ENCODE measurements around the gene PDE4B.

The PDE4B gene

DNA sequence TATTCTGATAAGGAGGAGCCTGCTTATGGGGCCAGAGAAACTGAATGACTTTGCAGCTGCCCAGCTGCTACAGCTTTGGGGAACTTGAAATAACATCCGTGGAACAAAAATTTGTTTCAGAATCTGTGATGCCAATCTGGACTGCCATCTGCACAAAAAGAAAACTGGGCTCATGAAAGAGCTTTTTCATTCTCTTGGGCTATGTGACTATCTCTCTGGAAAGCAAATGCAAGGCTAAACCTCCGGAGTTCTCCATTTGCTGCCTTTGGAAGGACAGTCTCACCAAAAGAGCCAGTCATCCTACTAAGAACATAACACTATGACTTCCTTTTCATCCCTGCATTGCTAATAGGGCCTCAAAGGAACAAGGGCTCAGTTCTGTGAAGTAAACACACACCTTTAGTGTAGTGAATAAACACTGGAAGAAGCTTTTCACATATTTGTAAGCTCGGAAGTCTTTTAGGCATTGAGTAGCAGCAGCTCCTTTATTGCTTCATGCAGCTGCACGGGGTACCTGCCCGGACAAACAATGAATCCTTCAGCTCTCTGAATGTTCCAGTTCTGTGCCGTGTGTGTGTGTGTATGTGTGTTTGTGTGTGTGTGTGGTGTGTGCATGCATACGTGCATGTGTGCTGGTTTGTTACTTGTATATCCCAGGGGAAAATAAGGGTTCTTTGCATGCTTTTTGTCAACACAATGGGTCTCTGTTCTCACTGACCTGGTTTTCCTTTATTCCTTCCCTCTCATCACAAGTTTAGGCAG lies 485.7 kb downstream of the PDE4B start:
- H3K4me2 ChIP-seq (ENCODE audit: low read depth, low read length, poor library complexity, severe bottlenecking), result no peak overlapping the region
- H3K4me1 ChIP-seq (ENCODE audit: insufficient read depth, low read length, poor library complexity, severe bottlenecking), result peaks cover 33% of the 10 kb centered on the region
- H3K9ac ChIP-seq (ENCODE audit: low read depth, low read length, poor library complexity, severe bottlenecking), result no peak overlapping the region

GRCh38 chr1:66281808-66282207 lies 489.1 kb downstream of the PDE4B start:
- Histone ChIP-seq H3K27me3 (ENCODE audit: insufficient read depth, low read length, poor library complexity, severe bottlenecking) (no peaks in the 10 kb centered on the region), H3K36me3 (ENCODE audit: insufficient read depth, low read length) (no peaks in the 10 kb centered on the region), H3K4me3 (ENCODE audit: low read length, poor library complexity, severe bottlenecking) (no peak overlapping the region), H3K9me3 (ENCODE audit: insufficient read depth, low read depth, low read length) (no peaks in the 10 kb centered on the region), H3K79me2 (ENCODE audit: insufficient read depth, low read length) (no peaks in the 10 kb centered on the region), H3K9ac (ENCODE audit: low read depth, low read length, poor library complexity, severe bottlenecking) (no peak overlapping the region), H3F3A (ENCODE audit: low read depth) (no peaks in the 10 kb centered on the region), H3K4me2 (ENCODE audit: low read depth, low read length, poor library complexity, severe bottlenecking) (no peak overlapping the region), H3K4me1 (ENCODE audit: insufficient read depth, low read length, poor library complexity, severe bottlenecking) (peaks cover 13% of the 10 kb centered on the region), H4K20me1 (ENCODE audit: insufficient read depth, low read length, poor library complexity, severe bottlenecking) (no peaks in the 10 kb centered on the region), H3K9me2 (replicated peaks; ENCODE audit: low read depth, low read length) (no peaks in the 10 kb centered on the region), H2AFZ (ENCODE audit: low read length) (no peak overlapping the region)
- TF ChIP-seq, protein P1, sequence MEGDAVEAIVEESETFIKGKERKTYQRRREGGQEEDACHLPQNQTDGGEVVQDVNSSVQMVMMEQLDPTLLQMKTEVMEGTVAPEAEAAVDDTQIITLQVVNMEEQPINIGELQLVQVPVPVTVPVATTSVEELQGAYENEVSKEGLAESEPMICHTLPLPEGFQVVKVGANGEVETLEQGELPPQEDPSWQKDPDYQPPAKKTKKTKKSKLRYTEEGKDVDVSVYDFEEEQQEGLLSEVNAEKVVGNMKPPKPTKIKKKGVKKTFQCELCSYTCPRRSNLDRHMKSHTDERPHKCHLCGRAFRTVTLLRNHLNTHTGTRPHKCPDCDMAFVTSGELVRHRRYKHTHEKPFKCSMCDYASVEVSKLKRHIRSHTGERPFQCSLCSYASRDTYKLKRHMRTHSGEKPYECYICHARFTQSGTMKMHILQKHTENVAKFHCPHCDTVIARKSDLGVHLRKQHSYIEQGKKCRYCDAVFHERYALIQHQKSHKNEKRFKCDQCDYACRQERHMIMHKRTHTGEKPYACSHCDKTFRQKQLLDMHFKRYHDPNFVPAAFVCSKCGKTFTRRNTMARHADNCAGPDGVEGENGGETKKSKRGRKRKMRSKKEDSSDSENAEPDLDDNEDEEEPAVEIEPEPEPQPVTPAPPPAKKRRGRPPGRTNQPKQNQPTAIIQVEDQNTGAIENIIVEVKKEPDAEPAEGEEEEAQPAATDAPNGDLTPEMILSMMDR (conservative IDR thresholded peaks at IDR 0.05; ENCODE audit: low read length), result no peak
- TF ChIP-seq EZH2phosphoT487 (IDR thresholded peaks at IDR 0.05; ENCODE audit: borderline replicate concordance), result no peak

More for the DNA sequence above, 485.7 kb downstream of the PDE4B start:
- Histone ChIP-seq H3F3A (ENCODE audit: low read depth) (peaks cover 4% of the 10 kb centered on the region; the same call in 1 of the 2 replicates), H3K36me3 (ENCODE audit: insufficient read depth, low read length) (no peaks in the 10 kb centered on the region), H3K9me2 (replicated peaks; ENCODE audit: low read depth, low read length) (no peaks in the 10 kb centered on the region), H4K20me1 (ENCODE audit: insufficient read depth, low read length, poor library complexity, severe bottlenecking) (no peaks in the 10 kb centered on the region), H3K4me3 (ENCODE audit: low read length, poor library complexity, severe bottlenecking) (no peak overlapping the region), H2AFZ (ENCODE audit: low read length) (no peak overlapping the region), H3K9me3 (ENCODE audit: insufficient read depth, low read depth, low read length) (no peaks in the 10 kb centered on the region), H3K27me3 (ENCODE audit: insufficient read depth, low read length, poor library complexity, severe bottlenecking) (no peaks in the 10 kb centered on the region), H3K79me2 (ENCODE audit: insufficient read depth, low read length) (no peaks in the 10 kb centered on the region)
- no peak for TF ChIP-seq EZH2phosphoT487 (IDR thresholded peaks at IDR 0.05; ENCODE audit: borderline replicate concordance)

GRCh38 chr1:66282343-66282852 lies 489.7 kb downstream of the PDE4B start:
- no peak overlapping the region for H3K4me2 ChIP-seq (ENCODE audit: low read depth, low read length, poor library complexity, severe bottlenecking)
- TF ChIP-seq EZH2phosphoT487 (IDR thresholded peaks at IDR 0.05; ENCODE audit: borderline replicate concordance), result no peak
- TF ChIP-seq, protein P1 (conservative IDR thresholded peaks at IDR 0.05; ENCODE audit: low read length), result peak; percentile 26; the same call in 1 of the 2 replicates

More at GRCh38 chr1:66282343-66282852, 489.7 kb downstream of the PDE4B start:
- H3K9ac ChIP-seq (ENCODE audit: low read depth, low read length, poor library complexity, severe bottlenecking), result no peak overlapping the region
- no peaks in the 10 kb centered on the region for H3K79me2 ChIP-seq (ENCODE audit: insufficient read depth, low read length)
- H3K27me3 ChIP-seq (ENCODE audit: insufficient read depth, low read length, poor library complexity, severe bottlenecking), result no peaks in the 10 kb centered on the region
- no peaks in the 10 kb centered on the region for H3F3A ChIP-seq (ENCODE audit: low read depth)
- H3K4me1 ChIP-seq (ENCODE audit: insufficient read depth, low read length, poor library complexity, severe bottlenecking), result peaks cover 12% of the 10 kb centered on the region
- no peak overlapping the region for H3K4me3 ChIP-seq (ENCODE audit: low read length, poor library complexity, severe bottlenecking)
- H4K20me1 ChIP-seq (ENCODE audit: insufficient read depth, low read length, poor library complexity, severe bottlenecking), result no peaks in the 10 kb centered on the region
- no peaks in the 10 kb centered on the region for H3K36me3 ChIP-seq (ENCODE audit: insufficient read depth, low read length)
- H3K9me3 ChIP-seq (ENCODE audit: insufficient read depth, low read depth, low read length), result no peaks in the 10 kb centered on the region
- H3K9me2 ChIP-seq (replicated peaks; ENCODE audit: low read depth, low read length), result no peaks in the 10 kb centered on the region
- no peak overlapping the region for H2AFZ ChIP-seq (ENCODE audit: low read length)

Data from Loucy (cell line).